T-helper 2 cell (primary cell): Measurements from ENCODE around the gene SMR3B.

ENCODE experiments used
- DNase-seq, 5 experiments: peaks; one replicate each; pipeline versions ENCODE4 v3.0.0 to v3.0.0-alpha.2; 2012 to 2022
- total RNA-seq, 2 donors: gene quantifications; one replicate each; lab custom pipeline; 2026; lab: John Stamatoyannopoulos, UW

The SMR3B gene
- 0 reads per million in 2 donors for total RNA-seq

DNA sequence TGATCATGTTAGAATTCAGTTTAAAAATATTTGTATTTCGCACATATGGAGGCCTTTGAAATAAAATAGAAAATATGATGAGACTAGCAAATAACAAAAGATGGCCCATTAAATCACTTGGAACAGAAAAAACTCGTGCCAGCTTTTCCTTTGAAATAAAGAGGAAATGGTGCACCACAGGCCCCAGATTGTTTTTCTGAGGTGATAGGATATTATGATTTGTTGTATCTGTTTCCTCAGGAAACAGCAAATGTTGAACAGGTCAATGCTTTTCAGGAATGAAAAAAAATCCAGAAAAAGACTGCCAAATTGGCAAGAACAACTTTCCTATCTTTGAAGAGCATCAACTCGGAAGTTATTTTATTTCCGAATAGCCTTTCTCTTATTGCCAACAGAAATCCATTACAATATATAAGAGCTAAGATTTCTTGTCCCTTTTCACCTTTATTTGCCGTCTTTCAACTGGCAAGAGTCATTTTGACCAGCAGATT, at the start of gene SMR3B:
TSS of gene SMR3B (plus strand) at position 441 of the 491 bp plus-strand sequence. CDS start 1,380 bp downstream, outside the sequence.
- no peak for DNase-seq

DNA sequence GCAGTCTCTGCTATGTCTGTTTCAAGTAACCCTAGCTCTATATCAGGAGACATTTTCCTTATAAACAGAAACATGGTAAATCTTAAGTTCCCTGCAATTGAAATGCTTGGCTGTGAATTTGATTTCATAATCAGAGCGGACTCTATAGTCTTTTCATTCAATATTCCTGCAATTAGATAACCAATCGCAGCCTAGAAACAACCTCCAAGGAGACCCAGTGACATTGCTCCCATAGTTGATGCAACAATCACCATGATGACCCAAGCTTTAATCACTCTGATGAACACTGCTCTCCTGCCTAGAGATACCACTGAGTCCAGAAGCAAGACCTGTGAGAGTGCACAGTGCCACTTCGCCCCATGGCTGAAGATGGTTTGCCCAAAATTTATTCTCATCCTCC, 48.2 kb upstream of the SMR3B start, which contains the start of gene CABS1:
TSS of gene CABS1 (plus strand) at position 301 of the 400 bp plus-strand sequence. CDS start at position 360, 59 bp downstream.
- DNase-seq: no peak

DNA sequence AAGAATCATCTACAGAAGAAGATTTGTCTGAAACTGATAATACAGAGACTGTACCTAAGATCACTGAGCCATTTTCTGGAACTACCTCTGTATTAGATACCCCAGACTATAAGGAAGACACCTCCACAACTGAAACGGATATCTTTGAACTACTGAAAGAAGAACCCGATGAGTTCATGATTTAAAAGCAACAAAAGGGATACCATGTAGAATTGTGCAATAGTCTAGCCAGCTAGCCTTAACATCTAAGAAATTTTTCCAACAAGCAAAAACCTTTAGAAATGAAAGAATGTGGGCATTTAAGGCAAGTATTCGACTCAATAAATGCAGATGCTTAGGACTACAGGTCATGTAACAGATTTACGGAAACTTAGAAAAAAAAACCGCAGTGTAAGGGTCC, 46.9 kb upstream of the SMR3B start:
- no peak for DNase-seq

DNA sequence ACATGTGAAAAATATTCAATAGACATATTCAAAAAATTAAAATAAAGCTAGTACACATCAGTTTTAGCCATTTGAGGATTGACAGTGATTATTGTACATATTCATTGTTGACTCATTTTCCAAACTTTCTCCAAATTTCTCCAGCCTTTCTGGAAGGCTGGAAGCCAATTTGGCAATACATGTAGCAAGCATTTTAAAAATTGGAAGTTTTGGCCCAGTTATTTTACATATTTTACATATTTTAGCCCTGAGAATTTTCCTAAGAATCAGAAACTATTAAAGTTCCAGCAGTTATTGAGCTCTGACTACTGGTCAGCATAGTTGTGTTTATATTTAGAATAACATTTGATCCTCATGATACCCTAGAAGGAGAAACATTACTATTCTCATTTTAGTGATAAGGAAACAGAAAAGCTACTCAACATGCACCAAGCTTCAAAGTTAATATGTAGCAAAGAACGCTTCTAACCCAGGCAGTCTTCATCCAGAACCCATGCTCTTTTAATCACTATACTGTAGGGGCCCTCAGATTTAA, 45.0 kb upstream of the SMR3B start:
- no peak for DNase-seq

DNA sequence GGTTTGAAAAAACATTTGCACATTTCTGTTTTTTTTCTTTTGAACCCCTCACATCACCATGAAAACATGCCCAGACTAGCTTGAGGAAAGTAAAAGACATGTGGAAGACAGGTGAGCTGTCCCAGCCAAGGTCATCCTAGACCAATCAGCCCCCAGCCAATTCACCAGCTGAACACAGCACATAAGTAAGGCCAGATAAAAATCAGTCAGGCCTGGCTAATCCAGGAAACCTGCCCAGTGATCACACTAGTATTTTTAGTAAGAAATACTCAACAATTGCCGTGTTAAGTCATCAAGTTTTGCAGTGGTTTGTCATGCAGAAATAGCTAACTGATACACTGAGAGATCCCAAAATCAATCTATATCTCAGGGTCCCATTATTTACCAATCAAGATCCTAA, 26.7 kb upstream of the SMR3B start:
- no peak for DNase-seq

DNA sequence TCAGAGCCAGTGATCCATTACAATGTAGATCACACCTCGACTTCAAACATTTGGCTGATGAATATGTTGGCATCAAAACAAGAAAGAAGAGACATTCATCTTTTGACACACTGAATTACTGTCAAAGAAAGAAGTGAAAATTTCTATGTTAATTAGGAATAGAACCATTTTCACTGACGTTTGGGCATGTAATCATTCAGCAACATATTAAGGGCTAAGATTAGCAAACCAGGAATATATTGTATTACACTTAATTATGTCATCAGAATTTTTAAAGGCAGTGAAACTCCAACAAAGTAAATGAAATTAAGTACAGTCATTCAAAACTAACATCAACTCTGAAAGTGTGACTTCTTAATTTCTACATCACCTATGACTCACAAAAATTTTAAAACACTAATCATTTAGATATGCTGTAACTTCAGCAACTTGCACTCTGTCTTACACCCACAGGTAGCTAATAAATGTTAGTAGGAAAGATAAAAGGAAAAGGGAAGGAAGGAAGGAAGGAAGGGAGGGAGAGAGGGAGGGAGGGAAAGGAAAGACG, 23.7 kb upstream of the SMR3B start:
- no peak for DNase-seq

DNA sequence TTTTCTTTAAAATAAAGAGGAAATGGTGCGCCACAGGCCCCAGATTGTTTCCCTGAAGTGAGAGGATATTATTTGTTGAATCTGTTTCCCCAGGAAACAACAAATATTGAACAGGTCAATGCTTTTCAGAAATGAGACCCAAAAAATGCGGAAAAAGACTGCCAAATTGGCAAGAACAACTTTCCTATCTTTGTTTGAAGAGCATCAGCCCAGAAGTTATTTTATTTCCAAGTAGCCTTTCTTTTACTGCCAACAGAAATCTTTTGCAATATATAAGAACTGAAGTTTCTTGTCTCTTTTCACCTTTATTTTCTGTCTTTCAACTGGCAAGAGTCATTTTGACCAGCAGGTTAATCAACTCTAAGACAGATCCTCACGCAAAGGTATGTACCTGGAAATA, 22.5 kb upstream of the SMR3B start, which contains the start of gene SMR3A:
TSS of gene SMR3A (plus strand) at position 301 of the 400 bp plus-strand sequence. CDS start 1,356 bp downstream, outside the sequence.
- no peak for DNase-seq

DNA sequence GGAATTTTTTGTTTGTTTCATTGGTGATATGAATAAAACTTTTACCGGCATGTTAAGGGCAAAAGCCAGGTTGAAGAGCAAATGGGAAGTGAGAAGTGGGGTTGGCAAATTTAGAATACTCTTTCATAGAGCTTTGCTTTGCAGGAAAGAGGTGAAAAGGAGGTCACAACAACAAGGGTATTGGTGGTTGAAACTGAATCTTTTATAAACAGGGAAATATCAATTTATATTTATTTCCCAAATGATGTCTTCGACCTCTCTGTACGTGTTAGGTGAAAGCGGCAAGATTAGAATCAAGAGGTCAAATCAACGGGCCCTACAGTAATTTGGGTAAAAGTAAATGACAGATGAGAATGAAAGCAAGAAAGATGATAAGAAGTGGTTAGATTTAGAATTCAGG, 18.9 kb upstream of the SMR3B start:
- DNase-seq: no peak

DNA sequence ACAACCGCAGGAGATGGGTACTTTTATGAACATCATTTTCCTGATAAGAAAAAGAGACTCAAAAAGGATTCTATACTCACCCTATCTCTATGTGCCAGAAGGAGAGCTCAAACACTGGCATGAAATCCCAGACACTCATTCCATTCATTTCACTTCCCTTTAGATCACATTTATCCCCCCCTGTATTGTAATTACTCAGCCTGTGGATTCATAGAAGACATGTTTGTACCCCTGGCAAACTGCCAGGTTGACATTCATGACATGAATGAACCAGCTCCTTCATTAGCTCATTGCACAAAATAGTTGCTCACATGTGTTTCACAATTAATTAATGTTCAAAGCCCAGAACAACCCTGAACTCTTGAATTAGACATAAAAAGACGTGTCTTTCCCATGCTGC, 17.5 kb upstream of the SMR3B start:
- DNase-seq: no peak

DNA sequence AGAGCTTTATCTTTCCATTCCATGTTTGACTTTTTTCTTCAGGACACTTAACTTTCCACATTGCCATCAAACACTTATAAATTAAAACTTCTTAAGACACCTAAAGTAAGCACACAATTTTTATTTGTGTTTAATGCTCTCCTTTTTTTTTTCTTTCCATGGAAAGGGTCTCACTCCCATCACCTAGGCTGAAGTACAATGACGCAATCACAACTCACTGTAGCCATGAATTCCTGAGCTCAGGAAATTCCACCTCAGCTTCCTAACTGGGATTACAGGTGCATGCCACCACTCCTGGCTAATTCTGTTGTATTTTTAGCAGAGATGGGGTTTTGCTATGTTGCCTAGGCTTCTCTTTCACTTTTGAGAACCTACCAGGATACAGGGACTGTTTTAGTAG, 15.1 kb upstream of the SMR3B start:
- DNase-seq: no peak

DNA sequence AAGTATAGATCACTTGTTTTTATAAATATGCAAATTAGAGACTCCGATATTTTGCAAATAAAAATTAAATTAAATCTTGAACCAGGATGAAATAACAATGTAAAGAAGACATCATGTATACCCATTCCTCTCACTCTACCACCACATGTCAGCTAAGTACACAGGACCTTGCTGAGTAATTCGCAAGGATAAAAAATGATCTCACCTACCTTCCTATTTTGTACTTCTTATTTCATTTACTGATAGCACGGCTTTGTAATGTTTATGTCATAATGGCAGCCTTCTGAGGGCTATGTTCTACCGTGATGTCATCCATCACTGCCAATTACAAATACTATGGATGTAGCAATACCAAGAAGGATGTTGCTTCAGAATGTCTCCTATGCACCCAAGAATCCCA, 10.9 kb upstream of the SMR3B start:
- no peak for DNase-seq

DNA sequence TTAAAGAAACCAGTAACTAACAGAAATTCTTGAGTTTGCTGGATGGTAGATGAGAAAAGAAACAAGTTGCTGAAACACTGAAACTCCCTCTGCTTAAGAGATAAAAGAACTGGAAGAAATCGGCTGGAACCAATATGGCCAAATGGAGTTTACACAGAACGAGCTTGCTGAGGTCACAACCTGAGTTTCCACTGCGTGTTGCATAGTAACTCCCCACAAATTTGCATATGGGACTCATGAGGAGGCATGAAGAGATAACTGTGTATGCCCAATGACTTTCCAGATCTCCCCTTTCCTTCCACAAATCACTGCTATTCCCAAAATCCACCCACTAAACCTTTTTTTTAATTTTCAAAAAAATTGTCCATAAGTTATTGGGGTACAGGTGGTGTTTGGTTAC, 10.2 kb upstream of the SMR3B start:
- DNase-seq: no peak

DNA sequence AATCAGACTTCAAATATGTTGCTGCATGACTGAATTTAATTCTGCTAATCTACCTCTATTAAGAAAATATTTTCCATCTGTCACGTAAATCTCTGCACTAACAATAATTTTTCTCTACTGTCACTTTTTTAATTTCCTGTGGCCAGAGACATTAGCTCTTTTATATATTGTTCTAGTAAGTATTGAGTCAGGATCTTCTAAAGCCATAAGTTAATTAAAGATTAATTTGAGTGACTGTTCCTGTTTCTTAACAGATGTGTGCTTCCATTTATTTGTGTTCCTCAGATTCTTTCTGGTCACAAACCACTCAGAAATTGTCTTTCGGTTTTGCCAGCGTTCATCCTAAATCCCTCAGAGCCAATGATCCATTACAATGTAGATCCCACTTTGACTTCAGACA, 2.4 kb upstream of the SMR3B start:
- no peak for DNase-seq

DNA sequence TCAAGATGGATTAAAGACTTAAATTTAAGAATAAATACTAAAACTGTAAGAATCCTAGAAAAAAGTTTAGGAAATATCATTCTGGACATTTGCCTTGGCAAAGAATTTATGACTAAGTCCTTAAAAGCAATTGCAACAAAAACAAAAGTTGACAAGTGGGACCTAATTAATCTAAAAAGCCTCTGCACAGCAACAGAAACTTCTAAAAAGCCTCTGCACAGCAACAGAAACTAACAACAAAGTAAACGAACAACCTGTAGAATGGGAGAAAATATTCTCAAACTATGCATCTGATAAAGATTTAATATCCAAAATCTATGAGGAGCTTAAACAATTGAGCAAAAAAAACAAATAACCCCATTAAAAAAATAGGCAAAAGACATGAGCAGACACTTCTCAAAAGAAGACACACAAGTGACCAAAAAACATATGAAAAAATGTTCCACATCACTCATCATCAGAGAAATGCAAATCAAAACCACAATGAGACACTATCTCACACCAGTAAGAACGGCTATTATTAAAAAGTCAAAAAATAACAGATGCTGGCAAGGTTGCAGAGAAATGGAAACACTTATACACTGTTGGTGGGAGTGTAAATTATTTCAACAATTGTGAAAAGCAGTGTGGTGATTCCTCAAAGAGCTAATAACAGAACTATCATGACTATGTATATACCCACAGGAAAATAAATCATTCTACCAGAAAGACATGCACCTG, 9.3 kb downstream of the SMR3B start:
- DNase-seq: no peak

DNA sequence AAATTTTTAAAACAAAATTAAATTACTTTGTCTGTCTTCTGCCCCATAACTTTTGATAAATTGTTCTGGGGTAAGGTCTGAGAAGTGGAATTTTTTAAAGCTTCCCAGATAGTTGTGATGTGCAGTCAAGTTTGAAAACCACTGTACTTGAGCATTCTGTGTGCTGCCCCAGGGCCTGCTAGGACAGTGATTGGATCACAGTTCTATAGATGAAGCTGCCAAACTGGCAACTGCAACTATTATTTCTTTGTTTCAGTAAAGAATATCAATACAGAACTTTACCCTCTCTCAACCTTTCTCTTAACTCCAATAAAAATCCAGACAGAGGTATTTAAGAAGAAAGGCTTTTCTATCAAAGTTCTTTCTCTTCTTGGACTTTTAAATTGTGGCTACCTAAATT, 14.6 kb downstream of the SMR3B start, which contains the start of gene OPRPN:
TSS of gene OPRPN (plus strand) at position 361 of the 400 bp plus-strand sequence. CDS start 1,346 bp downstream, outside the sequence.
- no peak for DNase-seq

DNA sequence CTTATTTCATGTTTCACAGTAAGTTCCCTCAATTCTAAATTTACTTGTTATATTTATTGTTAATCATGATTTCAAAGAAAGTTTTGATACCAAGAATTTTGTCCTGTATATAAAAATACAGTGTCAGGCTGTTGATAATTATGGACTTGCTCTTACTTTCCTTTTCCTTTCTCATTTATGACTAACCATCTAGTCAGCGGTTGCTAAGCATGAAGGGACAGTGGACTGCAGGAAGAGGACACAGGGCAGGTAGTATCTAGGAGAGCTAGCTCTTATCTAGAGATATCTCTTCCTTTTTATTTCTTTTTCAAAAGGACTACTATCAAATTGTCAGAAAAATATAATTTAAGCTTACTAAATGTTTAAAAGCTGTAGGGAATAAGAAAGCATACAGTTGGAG, 16.4 kb downstream of the SMR3B start:
- no peak for DNase-seq

DNA sequence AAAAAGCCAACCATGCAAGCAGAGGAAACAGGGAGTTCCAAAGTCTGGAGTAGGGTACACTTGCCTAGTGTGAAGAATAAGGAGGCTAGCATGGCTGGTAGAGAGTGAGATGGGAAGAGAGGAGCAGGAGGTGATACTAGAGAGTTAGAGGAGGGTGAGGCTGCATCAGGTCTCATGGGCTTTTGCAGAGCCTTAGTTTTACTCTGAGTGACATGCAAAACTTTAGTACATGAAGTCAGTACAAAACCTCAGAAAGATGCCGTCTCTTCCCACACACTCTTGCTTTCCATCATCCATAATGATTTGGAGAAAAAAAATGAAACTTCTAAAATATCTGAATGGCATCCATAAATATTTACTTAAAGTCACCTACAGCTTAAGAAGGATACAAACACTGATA, 19.8 kb downstream of the SMR3B start:
- DNase-seq: no peak

DNA sequence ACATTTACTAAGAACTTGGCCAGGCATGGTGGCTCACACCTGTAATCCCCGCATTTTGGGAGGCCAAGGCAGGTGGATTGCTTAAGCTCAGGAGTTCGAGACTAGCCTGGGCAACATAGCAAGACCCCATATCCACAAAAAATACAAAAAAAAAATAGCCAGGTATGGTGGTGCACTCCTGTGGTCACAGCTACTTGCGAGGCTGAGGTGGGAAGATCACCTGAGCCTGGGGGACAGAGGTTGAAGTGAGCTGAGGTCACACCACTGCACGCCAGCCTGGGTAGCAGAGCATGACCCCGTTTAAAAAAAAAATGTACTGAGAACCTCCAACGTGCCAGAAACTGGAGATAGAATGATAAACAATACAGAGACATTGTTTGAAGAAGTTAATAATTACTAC, 22.8 kb downstream of the SMR3B start:
- no peak for DNase-seq

DNA sequence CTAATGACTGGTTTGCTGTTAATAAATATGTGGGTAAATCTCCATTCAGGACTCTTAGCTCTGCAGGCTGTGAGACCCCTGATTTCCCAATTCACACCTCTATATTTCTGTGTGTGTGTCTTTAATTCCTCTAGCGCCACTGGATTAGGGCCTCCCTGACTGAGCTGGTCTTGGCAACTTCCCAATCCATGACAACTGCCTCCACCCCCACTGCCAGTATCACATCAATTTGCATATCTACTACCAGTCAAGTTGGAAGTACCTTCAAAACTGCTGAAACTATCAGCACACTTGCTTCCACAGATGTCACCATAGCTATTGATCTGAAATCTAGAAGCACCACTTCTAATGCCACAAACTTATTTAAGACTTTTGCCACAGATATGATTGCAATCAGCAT, 42.4 kb downstream of the SMR3B start:
- no peak for DNase-seq

DNA sequence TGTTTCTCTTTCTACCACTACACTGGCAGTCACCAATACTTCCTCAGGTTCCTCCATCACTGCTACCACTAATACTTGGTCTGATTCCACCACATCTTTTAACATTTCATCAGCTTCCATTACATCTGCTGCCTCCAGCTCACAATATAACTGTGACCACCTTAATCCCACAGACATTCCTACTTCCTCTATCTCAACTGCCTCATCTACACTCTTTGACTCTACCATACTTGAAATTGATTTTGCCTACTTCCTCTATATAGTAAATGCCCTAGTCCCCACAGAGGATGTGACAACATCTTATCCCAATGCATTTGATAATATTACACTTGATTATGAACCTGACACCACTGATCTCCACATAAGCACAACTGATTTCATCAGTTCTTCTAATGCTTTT, 43.9 kb downstream of the SMR3B start:
- DNase-seq: no peak

DNA sequence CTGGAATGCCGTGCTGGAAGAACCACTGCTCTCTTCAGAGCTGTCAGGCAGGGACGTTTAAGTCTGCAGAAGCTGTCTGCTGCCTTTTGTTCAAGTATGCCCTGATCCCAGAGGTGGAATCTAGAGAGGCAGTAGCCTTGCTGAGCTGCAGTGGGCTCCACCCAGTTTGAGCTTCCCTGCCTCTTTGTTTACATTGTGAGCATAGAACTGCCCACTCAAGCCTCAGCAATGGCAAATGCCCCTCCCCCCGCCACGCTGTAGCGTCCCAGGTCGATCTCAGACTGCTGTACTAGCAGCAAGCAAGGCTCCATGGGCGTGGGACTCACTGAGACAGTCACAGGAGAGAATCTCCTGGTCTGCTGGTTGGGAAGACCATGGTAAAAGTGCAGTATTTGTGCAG, 54.3 kb downstream of the SMR3B start:
- no peak for DNase-seq
